Stimulated activated memory B cell treated with anti-CD40 and anti-IgM and Interleukin-4, amounts not matched to agents 10 μg/mL and 1 μg/mL and 100 μg/mL, for 72 hours (primary cell): ENCODE results near the gene OR8H3.
"Not testable (repeated sequence)": the region's sequence is repeated elsewhere in the genome, so short reads cannot be mapped to it uniquely, and the experiment has no call there.

Experiments
- ATAC-seq: fragments of 150-1000 bp; cut with Tn5 transposase; 2 replicates; pipeline ENCODE4 v1.10.0; 2021
- H3K27ac Mint-ChIP-seq: one replicate; pipeline ENCODE4 v1.8.0; 2022; ENCODE audit warnings: mild to moderate bottlenecking, mixed read lengths
- H3K27me3 Mint-ChIP-seq: one replicate; pipeline ENCODE4 v1.8.0; 2022; ENCODE audit warnings: mixed read lengths
- H3K36me3 Mint-ChIP-seq: one replicate; pipeline ENCODE4 v1.8.0; 2022; ENCODE audit warnings: mixed read lengths
- H3K4me1 Mint-ChIP-seq: one replicate; pipeline ENCODE4 v1.8.0; 2022; ENCODE audit warnings: mixed read lengths
- H3K4me3 Mint-ChIP-seq: one replicate; pipeline ENCODE4 v1.8.0; 2022; ENCODE audit warnings: mild to moderate bottlenecking, moderate library complexity, mixed read lengths
- H3K9me3 Mint-ChIP-seq: one replicate; pipeline ENCODE4 v1.8.0; 2022; ENCODE audit warnings: mixed read lengths

OR8H3 gene, protein sequence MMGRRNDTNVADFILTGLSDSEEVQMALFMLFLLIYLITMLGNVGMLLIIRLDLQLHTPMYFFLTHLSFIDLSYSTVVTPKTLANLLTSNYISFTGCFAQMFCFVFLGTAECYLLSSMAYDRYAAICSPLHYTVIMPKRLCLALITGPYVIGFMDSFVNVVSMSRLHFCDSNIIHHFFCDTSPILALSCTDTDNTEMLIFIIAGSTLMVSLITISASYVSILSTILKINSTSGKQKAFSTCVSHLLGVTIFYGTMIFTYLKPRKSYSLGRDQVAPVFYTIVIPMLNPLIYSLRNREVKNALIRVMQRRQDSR

GRCh38 chr11:56122073-56122472 is at the start of gene OR8H3:
OR8H3 (plus strand) TSS chr11:56122373; CDS start chr11:56122373, 0 bp downstream.
- no peak within 1 kb of the TSS for H3K27ac Mint-ChIP-seq
- H3K4me1 Mint-ChIP-seq, result no peaks in the 10 kb centered on the region
- no peak within 1 kb of the TSS for H3K4me3 Mint-ChIP-seq
- peaks cover 10% of the 10 kb centered on the region for H3K9me3 Mint-ChIP-seq
- H3K36me3 Mint-ChIP-seq, result no peaks in the 10 kb centered on the region
- H3K27me3 Mint-ChIP-seq, result no peaks in the 10 kb centered on the region
- no peak for ATAC-seq

- H3K4me3 Mint-ChIP-seq, result no peak overlapping the region
- no peaks in the 10 kb centered on the region for H3K4me1 Mint-ChIP-seq
- ATAC-seq, result no peak
- H3K27me3 Mint-ChIP-seq, result no peaks in the 10 kb centered on the region
- peaks cover 2% of the 10 kb centered on the region for H3K9me3 Mint-ChIP-seq
- H3K36me3 Mint-ChIP-seq, result no peaks in the 10 kb centered on the region
- H3K27ac Mint-ChIP-seq, result no peak overlapping the region
These were observed 32.5 kb upstream of the OR8H3 start for GRCh38 chr11:56089697-56090096.

GRCh38 chr11:56093008-56093407 is 29.2 kb upstream of the OR8H3 start, which contains the start of gene OR8I2:
OR8I2 (plus strand) TSS chr11:56093308; CDS start chr11:56093308, 0 bp downstream.
- Mint-ChIP-seq H3K9me3 (peaks cover 6% of the 10 kb centered on the region), H3K27me3 (no peaks in the 10 kb centered on the region), H3K4me3 (no peak within 1 kb of the TSS), H3K4me1 (no peaks in the 10 kb centered on the region), H3K27ac (no peak within 1 kb of the TSS), H3K36me3 (no peaks in the 10 kb centered on the region)
- ATAC-seq, result no peak

GRCh38 chr11:56103210-56103737 is 18.9 kb upstream of the OR8H3 start, which contains the start of gene OR8H2:
OR8H2 (plus strand) TSS chr11:56103687; CDS start chr11:56105043, 1,356 bp downstream.
- Mint-ChIP-seq H3K36me3 (no peaks in the 10 kb centered on the region), H3K4me1 (no peaks in the 10 kb centered on the region), H3K9me3 (peaks cover 6% of the 10 kb centered on the region), H3K27ac (no peak within 1 kb of the TSS), H3K27me3 (no peaks in the 10 kb centered on the region), H3K4me3 (no peak within 1 kb of the TSS)
- no peak for ATAC-seq

DNA sequence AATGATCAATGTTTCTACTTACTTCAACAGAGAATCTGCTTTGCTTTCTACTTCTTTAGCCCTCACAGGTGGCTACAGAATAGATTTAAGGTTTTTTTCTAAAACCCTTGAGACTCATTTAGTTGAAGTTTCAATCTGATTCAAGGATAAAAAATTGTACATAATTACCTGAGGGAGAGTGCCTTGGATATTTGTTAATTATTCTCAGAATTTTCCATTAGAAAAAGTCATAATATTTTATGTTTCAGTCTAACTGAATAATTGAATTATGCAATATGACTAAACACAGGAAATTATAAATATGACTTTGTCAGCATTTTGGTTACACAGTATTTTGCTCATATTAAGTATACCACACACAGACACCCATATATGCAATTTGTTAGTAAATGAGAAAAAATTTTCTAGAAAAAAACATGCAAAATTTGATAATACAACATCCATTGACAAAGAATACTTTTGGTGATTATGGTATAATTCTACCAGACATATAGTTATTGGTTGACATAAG is 18.0 kb downstream of the OR8H3 start, which contains the start of gene OR8J3:
OR8J3 (minus strand) TSS at position 51 of the 511 bp plus-strand sequence. CDS start 2,483 bp downstream, outside the sequence.
- no peak within 1 kb of the TSS for H3K27ac Mint-ChIP-seq
- H3K4me1 Mint-ChIP-seq, result no peaks in the 10 kb centered on the region
- peaks cover 13% of the 10 kb centered on the region for H3K9me3 Mint-ChIP-seq
- no peak for ATAC-seq
- no peak within 1 kb of the TSS for H3K4me3 Mint-ChIP-seq
- H3K36me3 Mint-ChIP-seq, result no peaks in the 10 kb centered on the region
- no peaks in the 10 kb centered on the region for H3K27me3 Mint-ChIP-seq

- not testable (repeated sequence) for H3K36me3 Mint-ChIP-seq, H3K9me3 Mint-ChIP-seq, H3K4me1 Mint-ChIP-seq, H3K27ac Mint-ChIP-seq, H3K4me3 Mint-ChIP-seq, ATAC-seq, H3K27me3 Mint-ChIP-seq
These were observed 21.5 kb downstream of the OR8H3 start for GRCh38 chr11:56143681-56144080.

DNA sequence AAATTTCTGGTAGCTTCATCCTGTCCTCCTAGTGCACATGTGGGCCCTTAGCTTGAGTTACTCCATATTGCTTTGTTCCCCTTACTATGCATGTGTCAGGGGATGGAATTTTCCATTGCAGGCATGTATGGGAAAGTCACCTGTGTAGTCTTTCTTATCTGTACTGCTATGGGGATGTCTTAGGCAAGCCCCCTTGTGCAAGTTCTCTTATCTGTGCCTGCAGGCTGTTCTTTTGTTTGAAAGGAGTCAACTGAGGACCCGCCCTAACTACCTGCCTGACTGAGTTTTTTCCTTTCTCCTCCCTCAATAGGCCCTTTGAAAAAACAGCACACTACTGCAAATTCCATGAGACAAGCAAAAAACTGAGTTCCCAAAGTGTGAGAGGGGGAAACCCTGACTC is 29.2 kb downstream of the OR8H3 start:
- no peaks in the 10 kb centered on the region for H3K36me3 Mint-ChIP-seq
- H3K27me3 Mint-ChIP-seq, result no peaks in the 10 kb centered on the region
- ATAC-seq, result no peak
- H3K4me1 Mint-ChIP-seq, result no peaks in the 10 kb centered on the region
- no peak overlapping the region for H3K27ac Mint-ChIP-seq
- H3K9me3 Mint-ChIP-seq, result peaks cover 5% of the 10 kb centered on the region
- no peak overlapping the region for H3K4me3 Mint-ChIP-seq

- no peaks in the 10 kb centered on the region for H3K27me3 Mint-ChIP-seq
These were observed 30.2 kb downstream of the OR8H3 start for GRCh38 chr11:56152333-56152732.

GRCh38 chr11:56160217-56160616 is 38.0 kb downstream of the OR8H3 start, which contains the start of gene OR8K5:
OR8K5 (minus strand) TSS chr11:56160317; CDS start chr11:56160317, 0 bp downstream.
- ATAC-seq, result no peak
- Mint-ChIP-seq H3K27ac (no peak within 1 kb of the TSS), H3K27me3 (no peaks in the 10 kb centered on the region), H3K4me1 (no peaks in the 10 kb centered on the region), H3K36me3 (no peaks in the 10 kb centered on the region), H3K4me3 (no peak within 1 kb of the TSS), H3K9me3 (peaks cover 4% of the 10 kb centered on the region)

More at GRCh38 chr11:56152333-56152732, 30.2 kb downstream of the OR8H3 start:
- H3K36me3 Mint-ChIP-seq, result no peaks in the 10 kb centered on the region
- H3K9me3 Mint-ChIP-seq, result peaks cover 5% of the 10 kb centered on the region
- no peak for ATAC-seq
- no peak overlapping the region for H3K27ac Mint-ChIP-seq
- H3K4me1 Mint-ChIP-seq, result no peaks in the 10 kb centered on the region
- no peak overlapping the region for H3K4me3 Mint-ChIP-seq

GRCh38 chr11:56163804-56164203 is 41.6 kb downstream of the OR8H3 start:
- H3K27me3 Mint-ChIP-seq, result no peaks in the 10 kb centered on the region
- no peaks in the 10 kb centered on the region for H3K36me3 Mint-ChIP-seq
- no peaks in the 10 kb centered on the region for H3K4me1 Mint-ChIP-seq
- H3K27ac Mint-ChIP-seq, result no peak overlapping the region
- H3K4me3 Mint-ChIP-seq, result no peak overlapping the region
- H3K9me3 Mint-ChIP-seq, result peaks cover 1% of the 10 kb centered on the region
- no peak for ATAC-seq

DNA sequence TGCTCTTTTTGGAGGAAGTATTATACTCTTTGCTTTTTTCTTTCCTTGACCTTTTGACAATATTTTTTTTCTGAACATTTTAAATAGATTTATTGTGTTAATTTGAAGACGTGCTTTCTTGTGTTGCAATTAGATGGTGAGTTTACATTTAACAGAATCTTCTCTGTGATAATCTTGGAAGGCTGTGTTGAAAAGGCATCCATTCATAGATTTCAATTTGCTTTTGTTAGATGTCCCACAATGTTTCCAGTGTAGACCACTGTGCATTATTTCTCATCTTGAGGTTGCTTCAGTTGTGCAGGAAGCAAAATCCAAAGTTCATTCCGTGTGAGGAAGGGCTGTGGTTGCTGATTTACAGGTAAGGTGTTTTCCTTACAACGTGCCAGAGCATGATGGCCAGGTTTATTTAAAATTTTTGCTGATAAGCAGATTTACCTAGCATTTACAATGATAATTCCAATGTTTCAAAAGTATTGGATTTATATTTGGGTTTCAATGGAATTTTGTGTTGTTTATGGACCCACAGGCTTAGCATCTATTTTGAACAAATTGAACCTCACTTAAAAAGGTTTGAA is 50.2 kb downstream of the OR8H3 start:
- Mint-ChIP-seq H3K9me3 (peaks cover 6% of the 10 kb centered on the region), H3K27ac (no peak overlapping the region), H3K27me3 (no peaks in the 10 kb centered on the region), H3K36me3 (no peaks in the 10 kb centered on the region), H3K4me3 (no peak overlapping the region), H3K4me1 (no peaks in the 10 kb centered on the region)
- no peak for ATAC-seq
